ENCODE data around the gene TMEM161A.

DNA sequence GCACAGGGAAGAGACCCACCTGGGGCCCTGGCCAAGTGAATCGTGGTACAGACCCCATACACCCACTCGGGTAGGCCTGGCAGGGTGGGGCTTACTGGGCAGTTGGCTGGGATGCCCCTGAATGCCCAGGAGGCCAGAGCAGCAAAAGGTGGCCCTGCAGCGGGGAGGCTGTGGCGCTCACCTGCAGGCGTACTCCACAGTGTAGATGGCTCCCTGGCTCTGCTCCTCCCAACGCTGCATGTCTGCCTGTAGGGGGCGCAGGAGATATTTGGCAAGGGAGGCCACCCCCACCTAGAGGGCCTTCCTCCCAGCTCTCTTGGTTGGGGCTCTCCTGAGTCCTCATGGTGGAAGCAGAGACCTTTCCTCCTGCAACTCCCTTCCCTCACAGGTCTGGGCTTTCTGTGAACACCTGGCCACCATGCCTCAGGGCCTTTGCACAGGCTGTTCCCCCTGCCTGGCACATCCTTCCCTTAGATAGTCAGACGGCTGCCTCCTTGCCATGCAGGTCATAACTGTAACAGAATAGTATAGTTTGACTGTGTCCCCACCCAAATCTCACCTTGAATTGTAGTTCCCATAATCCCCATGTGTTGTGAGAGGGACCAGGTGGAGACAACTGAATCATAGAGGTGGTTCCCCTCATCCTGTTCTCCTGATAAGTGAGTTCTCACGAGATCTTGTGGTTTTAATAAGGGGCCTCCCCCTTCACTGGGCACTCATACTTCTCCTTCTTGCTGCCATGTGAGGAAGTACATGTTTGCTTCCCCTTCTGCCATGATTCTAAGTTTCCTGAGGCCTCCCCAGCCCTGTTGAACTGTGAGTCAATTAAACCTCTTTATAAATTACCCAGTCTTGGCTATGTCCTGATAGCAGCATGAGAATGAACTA, 47.8 kb upstream of the TMEM161A start:
- TF ChIP-seq MAFK (conservative IDR thresholded peaks at IDR 0.05 in 1 of 2, IDR thresholded peaks at IDR 0.05 in 1 of 2; ENCODE audit: low read length in 2 of 2) = no peak
- TF ChIP-seq CREB1 (IDR thresholded peaks at IDR 0.05) = no peak
- no peak for TF ChIP-seq CREB1 (CRISPR knock-in tag; IDR thresholded peaks at IDR 0.05)
- TF ChIP-seq, protein P1, sequence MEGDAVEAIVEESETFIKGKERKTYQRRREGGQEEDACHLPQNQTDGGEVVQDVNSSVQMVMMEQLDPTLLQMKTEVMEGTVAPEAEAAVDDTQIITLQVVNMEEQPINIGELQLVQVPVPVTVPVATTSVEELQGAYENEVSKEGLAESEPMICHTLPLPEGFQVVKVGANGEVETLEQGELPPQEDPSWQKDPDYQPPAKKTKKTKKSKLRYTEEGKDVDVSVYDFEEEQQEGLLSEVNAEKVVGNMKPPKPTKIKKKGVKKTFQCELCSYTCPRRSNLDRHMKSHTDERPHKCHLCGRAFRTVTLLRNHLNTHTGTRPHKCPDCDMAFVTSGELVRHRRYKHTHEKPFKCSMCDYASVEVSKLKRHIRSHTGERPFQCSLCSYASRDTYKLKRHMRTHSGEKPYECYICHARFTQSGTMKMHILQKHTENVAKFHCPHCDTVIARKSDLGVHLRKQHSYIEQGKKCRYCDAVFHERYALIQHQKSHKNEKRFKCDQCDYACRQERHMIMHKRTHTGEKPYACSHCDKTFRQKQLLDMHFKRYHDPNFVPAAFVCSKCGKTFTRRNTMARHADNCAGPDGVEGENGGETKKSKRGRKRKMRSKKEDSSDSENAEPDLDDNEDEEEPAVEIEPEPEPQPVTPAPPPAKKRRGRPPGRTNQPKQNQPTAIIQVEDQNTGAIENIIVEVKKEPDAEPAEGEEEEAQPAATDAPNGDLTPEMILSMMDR (CRISPR knock-in tag; IDR thresholded peaks at IDR 0.05) = peak; percentile 93
- TF ChIP-seq CCAR2 (optimal IDR thresholded peaks at IDR 0.05; ENCODE audit: low read depth, low read length) = no peak
- TF ChIP-seq, protein P2, sequence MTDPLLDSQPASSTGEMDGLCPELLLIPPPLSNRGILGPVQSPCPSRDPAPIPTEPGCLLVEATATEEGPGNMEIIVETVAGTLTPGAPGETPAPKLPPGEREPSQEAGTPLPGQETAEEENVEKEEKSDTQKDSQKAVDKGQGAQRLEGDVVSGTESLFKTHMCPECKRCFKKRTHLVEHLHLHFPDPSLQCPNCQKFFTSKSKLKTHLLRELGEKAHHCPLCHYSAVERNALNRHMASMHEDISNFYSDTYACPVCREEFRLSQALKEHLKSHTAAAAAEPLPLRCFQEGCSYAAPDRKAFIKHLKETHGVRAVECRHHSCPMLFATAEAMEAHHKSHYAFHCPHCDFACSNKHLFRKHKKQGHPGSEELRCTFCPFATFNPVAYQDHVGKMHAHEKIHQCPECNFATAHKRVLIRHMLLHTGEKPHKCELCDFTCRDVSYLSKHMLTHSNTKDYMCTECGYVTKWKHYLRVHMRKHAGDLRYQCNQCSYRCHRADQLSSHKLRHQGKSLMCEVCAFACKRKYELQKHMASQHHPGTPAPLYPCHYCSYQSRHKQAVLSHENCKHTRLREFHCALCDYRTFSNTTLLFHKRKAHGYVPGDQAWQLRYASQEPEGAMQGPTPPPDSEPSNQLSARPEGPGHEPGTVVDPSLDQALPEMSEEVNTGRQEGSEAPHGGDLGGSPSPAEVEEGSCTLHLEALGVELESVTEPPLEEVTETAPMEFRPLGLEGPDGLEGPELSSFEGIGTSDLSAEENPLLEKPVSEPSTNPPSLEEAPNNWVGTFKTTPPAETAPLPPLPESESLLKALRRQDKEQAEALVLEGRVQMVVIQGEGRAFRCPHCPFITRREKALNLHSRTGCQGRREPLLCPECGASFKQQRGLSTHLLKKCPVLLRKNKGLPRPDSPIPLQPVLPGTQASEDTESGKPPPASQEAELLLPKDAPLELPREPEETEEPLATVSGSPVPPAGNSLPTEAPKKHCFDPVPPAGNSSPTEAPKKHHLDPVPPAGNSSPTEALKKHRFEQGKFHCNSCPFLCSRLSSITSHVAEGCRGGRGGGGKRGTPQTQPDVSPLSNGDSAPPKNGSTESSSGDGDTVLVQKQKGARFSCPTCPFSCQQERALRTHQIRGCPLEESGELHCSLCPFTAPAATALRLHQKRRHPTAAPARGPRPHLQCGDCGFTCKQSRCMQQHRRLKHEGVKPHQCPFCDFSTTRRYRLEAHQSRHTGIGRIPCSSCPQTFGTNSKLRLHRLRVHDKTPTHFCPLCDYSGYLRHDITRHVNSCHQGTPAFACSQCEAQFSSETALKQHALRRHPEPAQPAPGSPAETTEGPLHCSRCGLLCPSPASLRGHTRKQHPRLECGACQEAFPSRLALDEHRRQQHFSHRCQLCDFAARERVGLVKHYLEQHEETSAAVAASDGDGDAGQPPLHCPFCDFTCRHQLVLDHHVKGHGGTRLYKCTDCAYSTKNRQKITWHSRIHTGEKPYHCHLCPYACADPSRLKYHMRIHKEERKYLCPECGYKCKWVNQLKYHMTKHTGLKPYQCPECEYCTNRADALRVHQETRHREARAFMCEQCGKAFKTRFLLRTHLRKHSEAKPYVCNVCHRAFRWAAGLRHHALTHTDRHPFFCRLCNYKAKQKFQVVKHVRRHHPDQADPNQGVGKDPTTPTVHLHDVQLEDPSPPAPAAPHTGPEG (CRISPR knock-in tag; IDR thresholded peaks at IDR 0.05) = no peak
- TF ChIP-seq, protein P3, sequence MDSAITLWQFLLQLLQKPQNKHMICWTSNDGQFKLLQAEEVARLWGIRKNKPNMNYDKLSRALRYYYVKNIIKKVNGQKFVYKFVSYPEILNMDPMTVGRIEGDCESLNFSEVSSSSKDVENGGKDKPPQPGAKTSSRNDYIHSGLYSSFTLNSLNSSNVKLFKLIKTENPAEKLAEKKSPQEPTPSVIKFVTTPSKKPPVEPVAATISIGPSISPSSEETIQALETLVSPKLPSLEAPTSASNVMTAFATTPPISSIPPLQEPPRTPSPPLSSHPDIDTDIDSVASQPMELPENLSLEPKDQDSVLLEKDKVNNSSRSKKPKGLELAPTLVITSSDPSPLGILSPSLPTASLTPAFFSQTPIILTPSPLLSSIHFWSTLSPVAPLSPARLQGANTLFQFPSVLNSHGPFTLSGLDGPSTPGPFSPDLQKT (CRISPR knock-in tag; IDR thresholded peaks at IDR 0.05; ENCODE audit: borderline replicate concordance) = no peak
- TF ChIP-seq, protein P4, sequence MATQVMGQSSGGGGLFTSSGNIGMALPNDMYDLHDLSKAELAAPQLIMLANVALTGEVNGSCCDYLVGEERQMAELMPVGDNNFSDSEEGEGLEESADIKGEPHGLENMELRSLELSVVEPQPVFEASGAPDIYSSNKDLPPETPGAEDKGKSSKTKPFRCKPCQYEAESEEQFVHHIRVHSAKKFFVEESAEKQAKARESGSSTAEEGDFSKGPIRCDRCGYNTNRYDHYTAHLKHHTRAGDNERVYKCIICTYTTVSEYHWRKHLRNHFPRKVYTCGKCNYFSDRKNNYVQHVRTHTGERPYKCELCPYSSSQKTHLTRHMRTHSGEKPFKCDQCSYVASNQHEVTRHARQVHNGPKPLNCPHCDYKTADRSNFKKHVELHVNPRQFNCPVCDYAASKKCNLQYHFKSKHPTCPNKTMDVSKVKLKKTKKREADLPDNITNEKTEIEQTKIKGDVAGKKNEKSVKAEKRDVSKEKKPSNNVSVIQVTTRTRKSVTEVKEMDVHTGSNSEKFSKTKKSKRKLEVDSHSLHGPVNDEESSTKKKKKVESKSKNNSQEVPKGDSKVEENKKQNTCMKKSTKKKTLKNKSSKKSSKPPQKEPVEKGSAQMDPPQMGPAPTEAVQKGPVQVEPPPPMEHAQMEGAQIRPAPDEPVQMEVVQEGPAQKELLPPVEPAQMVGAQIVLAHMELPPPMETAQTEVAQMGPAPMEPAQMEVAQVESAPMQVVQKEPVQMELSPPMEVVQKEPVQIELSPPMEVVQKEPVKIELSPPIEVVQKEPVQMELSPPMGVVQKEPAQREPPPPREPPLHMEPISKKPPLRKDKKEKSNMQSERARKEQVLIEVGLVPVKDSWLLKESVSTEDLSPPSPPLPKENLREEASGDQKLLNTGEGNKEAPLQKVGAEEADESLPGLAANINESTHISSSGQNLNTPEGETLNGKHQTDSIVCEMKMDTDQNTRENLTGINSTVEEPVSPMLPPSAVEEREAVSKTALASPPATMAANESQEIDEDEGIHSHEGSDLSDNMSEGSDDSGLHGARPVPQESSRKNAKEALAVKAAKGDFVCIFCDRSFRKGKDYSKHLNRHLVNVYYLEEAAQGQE (IDR thresholded peaks at IDR 0.05; ENCODE audit: borderline replicate concordance in 1 of 2, low read depth in 1 of 2, low read length in 2 of 2) = no peak
